HepG2 (cell line): ENCODE results near the gene EML2. TPM values are rescaled to one million over a fixed set of nuclear protein-coding genes. Genes with fewer than 3 reads are reported as not detected.

ENCODE experiments used
- ATF7 ChIP-seq, 2 experiments: fragments of 450-650 bp in 1 of 2; sonication (generic) in 1 of 2; formaldehyde crosslinking in 1 of 2; IDR thresholded peaks; 2 replicates each; pipeline versions ENCODE4 v1.4.0 to v1.6.1; 2016 to 2020; ENCODE audit warnings: antibody characterized with exemption in 1 of 2, mild to moderate bottlenecking in 1 of 2, missing genetic modification reagents in 1 of 2
- CREB3 ChIP-seq: sonication (generic); formaldehyde crosslinking; IDR thresholded peaks from 2 replicates; pipeline ENCODE4 v1.5.0; 2020; ENCODE audit warnings: missing genetic modification reagents
- GABPA ChIP-seq, 2 experiments: IDR thresholded peaks; 2 replicates each; pipeline ENCODE4 v1.6.1; 2011 to 2016; ENCODE audit warnings: low read depth in 2 of 2, low read length in 1 of 2, missing biosample characterization in 1 of 2, missing genetic modification characterization in 1 of 2
- HMGA1 ChIP-seq: sonication (generic); formaldehyde crosslinking; conservative IDR thresholded peaks from 2 replicates; pipeline ENCODE4 v1.4.0; 2020; ENCODE audit warnings: missing genetic modification reagents
- IKZF1 ChIP-seq: fragments of 450-650 bp; IDR thresholded peaks from 2 replicates; pipeline ENCODE4 v1.7.1; 2016
- JDP2 ChIP-seq: sonication (generic); formaldehyde crosslinking; IDR thresholded peaks from 2 replicates; pipeline ENCODE4 v1.8.1; 2022; ENCODE audit warnings: missing genetic modification reagents, borderline replicate concordance
- PHB2 ChIP-seq: fragments of 450-650 bp; IDR thresholded peaks from 2 replicates; pipeline ENCODE4 v1.6.1; 2018; ENCODE audit not compliant: partially characterized antibody
- PRMT3 ChIP-seq: sonication (generic); formaldehyde crosslinking; IDR thresholded peaks from 2 replicates; pipeline ENCODE4 v1.8.1; 2022; ENCODE audit warnings: low read depth, mild to moderate bottlenecking, moderate library complexity, missing genetic modification reagents, borderline replicate concordance
- RFX5 ChIP-seq: IDR thresholded peaks from 2 replicates; pipeline ENCODE4 v1.6.1; 2011; ENCODE audit warnings: low read depth, low read length, improper control_type of control experiment
- TRIM24 ChIP-seq: sonication (generic); formaldehyde crosslinking; IDR thresholded peaks from 2 replicates; pipeline ENCODE4 v1.8.0; 2022; ENCODE audit warnings: mild to moderate bottlenecking, missing genetic modification reagents
- ZBTB40 ChIP-seq, 2 experiments: fragments of 450-650 bp in 1 of 2; sonication (generic) in 1 of 2; formaldehyde crosslinking in 1 of 2; IDR thresholded peaks; 2 replicates each; pipeline versions ENCODE4 v1.6.1 to v1.8.0; 2016 to 2022; ENCODE audit warnings: antibody characterized with exemption in 1 of 2, mild to moderate bottlenecking in 1 of 2, missing genetic modification reagents in 1 of 2
- ZNF441 ChIP-seq: sonication (generic); formaldehyde crosslinking; IDR thresholded peaks from 2 replicates; pipeline ENCODE4 v1.7.0; 2021; ENCODE audit warnings: missing genetic modification reagents, borderline replicate concordance
- ZNF556 ChIP-seq: sonication (generic); formaldehyde crosslinking; IDR thresholded peaks from 2 replicates; pipeline ENCODE4 v1.4.0; 2020; ENCODE audit warnings: mild to moderate bottlenecking, missing genetic modification reagents, borderline replicate concordance
- ZSCAN12 ChIP-seq: sonication (generic); formaldehyde crosslinking; IDR thresholded peaks from 2 replicates; pipeline ENCODE4 v1.9.0; 2021; ENCODE audit warnings: mild to moderate bottlenecking, missing genetic modification reagents
- ZSCAN29 ChIP-seq: sonication (generic); formaldehyde crosslinking; conservative IDR thresholded peaks from 2 replicates; pipeline ENCODE4 v1.4.0; 2020; ENCODE audit warnings: mild to moderate bottlenecking, missing genetic modification reagents
- polyA plus RNA-seq, 8 experiments: library from polyadenylated mRNA; depleted of rRNA in 3 of 8; stranded (reverse) in 7 of 8; unstranded in 1 of 8; fragments of >200 nt; fragmentation: Illumina TruSeq in 4 of 8; extraction: Trizol in 4 of 8; gene quantifications; 2 replicates each; pipeline versions ENCODE4 v1.2.1 to v1.2.3, GENCODE V29; 2011 to 2016; ENCODE audit warnings: low read depth in 4 of 8, missing spikeins in 1 of 8, mixed read lengths in 1 of 8; ENCODE audit not compliant: insufficient read depth in 1 of 8
- total RNA-seq, 5 experiments: library from RNA; depleted of rRNA; stranded (reverse); fragments of >200 nt; fragmentation: Illumina TruSeq; extraction: Trizol; gene quantifications; 2 replicates each; pipeline ENCODE4 v1.2.3, GENCODE V29; 2016; ENCODE audit warnings: low read depth in 1 of 5

The EML2 gene
- total and polyA plus RNA-seq, 2 of the 13 experiments (the other 11 are each of a cell fraction or from before 2014, with no cell fraction given): 7.3 to 12.9 TPM

- TF ChIP-seq PHB2 (no peak), GABPA (IDR thresholded peaks at IDR 0.05; ENCODE audit: low read depth, low read length) (no peak), GABPA (CRISPR knock-in tag; IDR thresholded peaks at IDR 0.05; ENCODE audit: low read depth) (no peak), IKZF1 (no peak), ATF7 (IDR thresholded peaks at IDR 0.05) (no peak), ATF7 (CRISPR knock-in tag; IDR thresholded peaks at IDR 0.05) (no peak), PRMT3 (CRISPR knock-in tag) (no peak), HMGA1 (CRISPR knock-in tag) (no peak), TRIM24 (CRISPR knock-in tag) (no peak), ZBTB40 (IDR thresholded peaks at IDR 0.05) (no peak), ZBTB40 (CRISPR knock-in tag; IDR thresholded peaks at IDR 0.05) (peak; percentile 55; the same call in 1 of the 2 replicates), ZNF556 (CRISPR knock-in tag) (peak; percentile 8; the same call in 1 of the 2 replicates), RFX5 (no peak), JDP2 (CRISPR knock-in tag) (no peak; the same call in 1 of the 2 replicates), ZNF441 (CRISPR knock-in tag) (no peak), ZSCAN29 (CRISPR knock-in tag) (0 out of 2 replicates have a peak, but pooled peaks have one; percentile 18), CREB3 (CRISPR knock-in tag) (no peak), ZSCAN12 (CRISPR knock-in tag) (no peak)
These were observed 2.3 kb upstream of the EML2 start (continued) for GRCh38 chr19:45641274-45642105.
